ENCODE results near the gene EZH1.
"Not testable (repeated sequence)": the region's sequence is repeated elsewhere in the genome, so short reads cannot be mapped to it uniquely, and the experiment has no call there.

Gene EZH1

DNA sequence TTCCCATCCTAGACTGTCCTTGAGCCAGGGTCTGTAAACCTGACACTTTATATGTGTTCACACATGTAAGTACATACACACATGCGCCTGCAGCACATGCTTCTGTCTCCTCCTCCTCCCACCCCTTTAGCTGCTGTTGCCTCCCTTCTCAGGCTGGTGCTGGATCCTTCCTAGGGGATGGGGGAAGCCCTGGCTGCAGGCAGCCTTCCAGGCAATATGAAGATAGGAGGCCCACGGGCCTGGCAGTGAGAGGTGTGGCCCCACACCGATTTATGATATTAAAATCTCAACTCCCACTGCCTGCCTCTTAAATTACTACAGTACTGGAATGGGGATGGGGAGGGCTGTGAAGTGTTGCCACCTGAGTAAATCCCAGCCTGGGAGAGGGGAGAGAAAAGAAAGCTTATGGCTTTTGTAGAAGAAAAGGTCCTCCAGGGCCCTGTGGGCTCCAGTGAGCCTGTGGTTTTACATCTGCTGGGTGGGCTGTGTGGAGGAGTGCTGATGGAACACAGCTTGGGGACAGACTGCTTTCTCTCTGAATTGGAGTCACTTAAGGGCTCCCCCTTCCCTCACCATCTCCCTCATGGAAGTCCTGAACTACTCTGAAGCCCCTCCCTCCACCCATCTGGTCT lies 34.6 kb upstream of the EZH1 start:
- no peak for DNase-seq (ENCODE audit: low read depth)
- no peak overlapping the region for H3K4me3 ChIP-seq (ENCODE audit: low read depth, low read length)
- TF ChIP-seq, protein P1, sequence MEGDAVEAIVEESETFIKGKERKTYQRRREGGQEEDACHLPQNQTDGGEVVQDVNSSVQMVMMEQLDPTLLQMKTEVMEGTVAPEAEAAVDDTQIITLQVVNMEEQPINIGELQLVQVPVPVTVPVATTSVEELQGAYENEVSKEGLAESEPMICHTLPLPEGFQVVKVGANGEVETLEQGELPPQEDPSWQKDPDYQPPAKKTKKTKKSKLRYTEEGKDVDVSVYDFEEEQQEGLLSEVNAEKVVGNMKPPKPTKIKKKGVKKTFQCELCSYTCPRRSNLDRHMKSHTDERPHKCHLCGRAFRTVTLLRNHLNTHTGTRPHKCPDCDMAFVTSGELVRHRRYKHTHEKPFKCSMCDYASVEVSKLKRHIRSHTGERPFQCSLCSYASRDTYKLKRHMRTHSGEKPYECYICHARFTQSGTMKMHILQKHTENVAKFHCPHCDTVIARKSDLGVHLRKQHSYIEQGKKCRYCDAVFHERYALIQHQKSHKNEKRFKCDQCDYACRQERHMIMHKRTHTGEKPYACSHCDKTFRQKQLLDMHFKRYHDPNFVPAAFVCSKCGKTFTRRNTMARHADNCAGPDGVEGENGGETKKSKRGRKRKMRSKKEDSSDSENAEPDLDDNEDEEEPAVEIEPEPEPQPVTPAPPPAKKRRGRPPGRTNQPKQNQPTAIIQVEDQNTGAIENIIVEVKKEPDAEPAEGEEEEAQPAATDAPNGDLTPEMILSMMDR (IDR thresholded peaks at IDR 0.05; ENCODE audit: control insufficient read depth, extremely low read depth, insufficient read depth): no peak

DNA sequence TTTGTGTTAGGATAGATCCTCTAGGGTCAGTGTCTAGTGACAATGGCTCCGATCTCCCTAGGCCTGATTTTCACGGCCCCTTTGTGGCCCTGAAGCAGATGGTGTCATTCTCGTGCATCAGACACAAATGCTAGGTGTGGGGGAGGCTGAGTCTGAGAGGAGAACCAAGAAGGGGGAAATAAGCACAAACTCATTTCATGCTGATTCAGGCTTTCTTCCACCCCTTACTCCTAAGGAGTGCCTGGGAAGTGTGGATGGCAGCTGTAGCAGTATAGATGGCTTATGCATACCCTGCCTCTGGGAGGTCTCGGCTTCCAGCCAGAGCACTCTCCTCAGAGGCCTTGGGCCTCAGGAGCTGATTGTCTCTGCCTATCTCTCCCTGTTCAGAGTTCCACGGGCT lies 33.7 kb upstream of the EZH1 start:
- DNase-seq (ENCODE audit: low read depth): no peak
- TF ChIP-seq, protein P1 (IDR thresholded peaks at IDR 0.05; ENCODE audit: control insufficient read depth, extremely low read depth, insufficient read depth): no peak
- no peak overlapping the region for H3K4me3 ChIP-seq (ENCODE audit: low read depth, low read length)

DNA sequence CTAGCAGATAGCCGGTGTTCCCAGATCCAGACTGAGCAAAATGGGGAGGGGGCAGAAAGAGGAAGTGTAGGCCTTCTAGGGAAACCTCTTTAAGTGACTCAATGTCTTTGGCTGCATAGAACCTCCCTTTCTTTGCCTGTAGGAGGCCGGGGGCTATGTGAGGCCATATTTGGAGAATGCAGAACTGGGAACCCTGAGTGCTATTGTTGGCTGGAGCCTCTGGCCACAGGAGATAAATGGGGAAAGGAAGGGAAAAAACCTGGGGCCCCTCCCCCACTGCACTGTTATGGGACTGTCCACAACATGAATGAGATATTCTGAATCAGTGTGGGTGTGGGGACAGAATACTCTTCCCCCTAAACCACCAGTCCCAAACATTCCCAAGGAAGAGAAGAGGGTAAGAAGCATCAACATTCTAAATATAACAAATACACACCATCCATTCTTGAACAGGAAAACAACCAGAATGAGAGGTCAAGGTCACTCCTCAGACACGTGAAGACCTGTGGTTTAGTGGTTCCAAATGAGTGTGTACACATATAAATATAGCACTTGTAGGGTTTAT lies 30.8 kb upstream of the EZH1 start:
- H3K4me3 ChIP-seq (ENCODE audit: low read depth, low read length): no peak overlapping the region
- no peak for DNase-seq (ENCODE audit: low read depth)
- TF ChIP-seq, protein P1 (IDR thresholded peaks at IDR 0.05; ENCODE audit: control insufficient read depth, extremely low read depth, insufficient read depth): no peak

DNA sequence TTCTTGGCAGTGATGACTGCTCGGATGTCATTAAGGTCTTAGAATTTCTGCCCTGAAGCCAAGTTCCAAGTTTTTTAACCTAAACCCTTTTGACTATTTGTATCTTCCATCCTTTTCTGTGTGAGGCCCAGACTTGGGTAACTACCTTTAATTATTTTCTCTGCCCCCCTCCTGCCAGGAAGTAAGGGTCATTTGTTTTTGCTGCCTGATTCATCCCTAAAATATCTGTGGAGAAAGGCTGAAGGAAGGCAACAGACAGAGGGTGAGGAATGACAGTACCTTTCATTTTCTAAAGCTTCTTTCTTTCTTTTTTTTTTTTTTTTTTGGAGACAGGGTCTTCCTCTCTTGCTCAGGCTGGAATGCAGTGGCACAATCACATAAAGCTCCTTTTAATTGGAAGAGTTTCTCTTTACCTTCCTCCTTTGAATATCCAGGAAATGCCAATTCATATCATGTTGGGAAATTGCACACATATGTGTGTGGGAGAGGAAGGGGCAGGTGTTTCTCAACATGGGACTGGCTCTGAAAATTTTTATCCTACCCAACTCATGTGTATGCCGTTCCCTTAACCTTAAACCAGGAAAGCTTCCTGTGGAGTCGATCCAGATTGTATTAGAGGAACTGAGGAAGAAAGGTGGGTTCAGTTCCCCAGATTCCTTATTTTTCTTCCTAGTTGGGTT lies 29.4 kb upstream of the EZH1 start:
- TF ChIP-seq, protein P1 (IDR thresholded peaks at IDR 0.05; ENCODE audit: control insufficient read depth, extremely low read depth, insufficient read depth): no peak
- H3K4me3 ChIP-seq (ENCODE audit: low read depth, low read length): peak overlapping the region; percentile 87
- DNase-seq (ENCODE audit: low read depth): no peak

DNA sequence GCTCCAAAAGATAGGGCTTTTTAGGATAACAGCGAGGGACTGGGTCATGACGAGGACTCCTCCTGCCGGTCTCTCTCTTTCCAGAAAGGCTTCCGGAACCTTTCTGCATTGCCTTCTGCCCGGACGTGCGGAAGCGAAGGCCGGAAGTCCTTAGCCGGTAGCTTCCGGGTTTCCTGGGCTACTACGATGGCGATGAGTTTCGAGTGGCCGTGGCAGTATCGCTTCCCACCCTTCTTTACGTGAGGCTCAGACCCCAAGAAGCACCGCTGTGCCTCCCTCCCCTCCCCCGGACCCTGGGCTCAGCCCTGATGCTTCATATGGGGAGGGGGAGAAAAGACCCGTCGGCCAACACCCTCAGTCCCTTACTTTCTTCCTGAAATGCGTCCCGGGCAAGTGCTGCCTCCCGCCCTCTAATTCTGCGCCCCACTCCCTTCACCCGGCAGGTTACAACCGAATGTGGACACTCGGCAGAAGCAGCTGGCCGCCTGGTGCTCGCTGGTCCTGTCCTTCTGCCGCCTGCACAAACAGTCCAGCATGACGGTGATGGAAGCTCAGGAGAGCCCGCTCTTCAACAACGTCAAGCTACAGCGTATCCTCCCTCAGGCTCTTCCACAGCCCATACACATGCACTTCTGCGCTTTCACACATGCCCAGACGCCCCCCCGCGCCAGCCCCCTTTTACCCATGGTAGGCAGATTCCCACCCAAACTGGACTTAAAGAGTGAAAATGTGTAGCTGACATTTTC lies 28.6 kb upstream of the EZH1 start, which contains the start of gene VPS25:
Gene VPS25, plus strand, starts transcription at position 160 of the 746 bp plus-strand sequence. Its CDS starts 27 bp downstream, at position 187.
- peak; percentile 50 for DNase-seq (ENCODE audit: low read depth)
- TF ChIP-seq, protein P1 (IDR thresholded peaks at IDR 0.05; ENCODE audit: control insufficient read depth, extremely low read depth, insufficient read depth): no peak
- H3K4me3 ChIP-seq (ENCODE audit: low read depth, low read length): peak within 1 kb of the TSS; percentile 87

- DNase-seq (ENCODE audit: low read depth): no peak
- TF ChIP-seq, protein P1 (IDR thresholded peaks at IDR 0.05; ENCODE audit: control insufficient read depth, extremely low read depth, insufficient read depth): no peak
Observed at GRCh38 chr17:42772945-42773289, 28.1 kb upstream of the EZH1 start.

DNA sequence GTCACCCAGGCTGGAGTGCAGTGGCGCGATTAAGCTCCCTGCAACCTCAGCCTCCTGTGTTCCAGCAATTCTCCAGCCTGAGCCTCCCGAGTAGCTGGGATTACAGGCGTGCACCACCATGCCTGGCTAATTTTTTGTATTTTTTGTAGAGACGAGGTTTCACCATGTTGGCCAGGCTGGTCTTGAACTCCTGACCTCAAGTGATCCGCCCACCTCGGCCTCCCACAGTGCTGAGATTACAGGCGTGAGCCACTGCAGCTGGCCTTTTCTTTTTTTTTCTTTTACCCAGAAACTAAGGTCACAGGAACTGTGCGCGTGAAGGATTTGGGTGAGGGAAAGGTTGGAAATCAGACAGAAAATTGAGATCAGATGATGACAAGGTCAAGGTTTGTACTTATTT lies 25.1 kb upstream of the EZH1 start:
- DNase-seq (ENCODE audit: low read depth): not testable (repeated sequence)

More at GRCh38 chr17:42772945-42773289, 28.1 kb upstream of the EZH1 start:
- peak overlapping the region; percentile 87 for H3K4me3 ChIP-seq (ENCODE audit: low read depth, low read length)

GRCh38 chr17:42768006-42768405 lies 23.2 kb upstream of the EZH1 start:
- not testable (repeated sequence) for DNase-seq (ENCODE audit: low read depth); H3K4me3 ChIP-seq (ENCODE audit: low read depth, low read length)

More for the DNA sequence above, 25.1 kb upstream of the EZH1 start:
- H3K4me3 ChIP-seq (ENCODE audit: low read depth, low read length): not testable (repeated sequence)

All from LNCaP clone FGC (cell line).